ENCODE data around the gene ZNF445.

The ZNF445 gene

GRCh38 chr3:44428910-44429309 lies 48.6 kb downstream of the ZNF445 start:
- no peak for TF ChIP-seq CTCF (IDR thresholded peaks at IDR 0.05)
- H3K27ac ChIP-seq: no peak overlapping the region

GRCh38 chr3:44427683-44428082 lies 49.8 kb downstream of the ZNF445 start:
- no peak overlapping the region for H3K27ac ChIP-seq
- TF ChIP-seq ZFX (IDR thresholded peaks at IDR 0.05; ENCODE audit: borderline replicate concordance) (no peak), CTCF (IDR thresholded peaks at IDR 0.05) (no peak)

- TF ChIP-seq CTCF (IDR thresholded peaks at IDR 0.05) (no peak), ZFX (IDR thresholded peaks at IDR 0.05; ENCODE audit: borderline replicate concordance) (no peak)
- no peak overlapping the region for H3K27ac ChIP-seq
Measured at GRCh38 chr3:44424758-44425157, 52.7 kb downstream of the ZNF445 start.

GRCh38 chr3:44421280-44421679 lies 56.2 kb downstream of the ZNF445 start:
- no peak overlapping the region for H3K27ac ChIP-seq
- no peak for TF ChIP-seq CTCF (IDR thresholded peaks at IDR 0.05)
- no peak for TF ChIP-seq ZFX (IDR thresholded peaks at IDR 0.05; ENCODE audit: borderline replicate concordance)

- TF ChIP-seq ZFX (IDR thresholded peaks at IDR 0.05; ENCODE audit: borderline replicate concordance) (no peak), CTCF (IDR thresholded peaks at IDR 0.05) (no peak)
- H3K27ac ChIP-seq: no peak overlapping the region
Measured at GRCh38 chr3:44420676-44421075, 56.8 kb downstream of the ZNF445 start.

- H3K27ac ChIP-seq: no peak overlapping the region
- TF ChIP-seq CTCF (IDR thresholded peaks at IDR 0.05) (no peak), ZFX (IDR thresholded peaks at IDR 0.05; ENCODE audit: borderline replicate concordance) (no peak)
Measured at GRCh38 chr3:44419923-44420650, 57.4 kb downstream of the ZNF445 start.

GRCh38 chr3:44419116-44419922 lies 58.2 kb downstream of the ZNF445 start:
- TF ChIP-seq CTCF (IDR thresholded peaks at IDR 0.05) (no peak), ZFX (IDR thresholded peaks at IDR 0.05; ENCODE audit: borderline replicate concordance) (no peak)

More at GRCh38 chr3:44419116-44419922, 58.2 kb downstream of the ZNF445 start:
- no peak overlapping the region for H3K27ac ChIP-seq
